ENCODE results near the gene RUFY2.

The RUFY2 gene

DNA sequence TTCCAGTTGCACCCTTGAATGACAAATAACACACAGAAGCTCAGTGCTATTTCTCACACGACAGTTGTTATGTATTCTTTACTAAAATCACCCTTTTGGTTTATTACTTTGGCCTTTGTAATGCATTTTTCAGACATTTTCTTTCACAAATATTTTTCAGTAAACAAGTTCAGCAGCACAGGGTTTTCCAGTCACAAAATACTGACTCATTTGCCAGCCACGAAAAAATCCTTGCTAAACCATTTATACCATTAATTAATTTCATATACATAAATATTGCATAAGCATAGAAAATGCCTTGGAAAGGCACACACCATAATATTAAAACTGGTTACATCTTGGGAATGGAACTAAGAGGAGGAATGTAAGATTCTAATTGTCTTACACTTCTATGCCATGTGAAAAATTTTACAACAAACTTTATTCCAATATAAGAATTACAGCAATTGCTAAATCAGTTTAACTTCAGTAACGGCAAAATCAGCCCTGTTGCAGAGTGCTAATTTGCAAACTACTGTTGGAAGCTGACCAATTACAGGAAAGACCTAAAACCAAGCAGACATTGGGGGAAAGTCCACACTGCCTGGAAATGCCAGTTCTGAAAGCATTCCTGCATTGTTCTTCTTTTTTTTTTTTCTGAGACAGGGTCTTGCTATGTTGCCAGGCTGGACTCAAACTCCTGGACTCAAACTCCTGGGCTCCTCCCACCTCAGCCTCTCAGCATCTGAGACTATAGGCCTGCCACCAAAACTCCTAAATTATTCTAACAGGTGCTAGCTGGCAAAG is 42.8 kb downstream of the RUFY2 start:
- DNase-seq (ENCODE audit: low spot score): no peak

DNA sequence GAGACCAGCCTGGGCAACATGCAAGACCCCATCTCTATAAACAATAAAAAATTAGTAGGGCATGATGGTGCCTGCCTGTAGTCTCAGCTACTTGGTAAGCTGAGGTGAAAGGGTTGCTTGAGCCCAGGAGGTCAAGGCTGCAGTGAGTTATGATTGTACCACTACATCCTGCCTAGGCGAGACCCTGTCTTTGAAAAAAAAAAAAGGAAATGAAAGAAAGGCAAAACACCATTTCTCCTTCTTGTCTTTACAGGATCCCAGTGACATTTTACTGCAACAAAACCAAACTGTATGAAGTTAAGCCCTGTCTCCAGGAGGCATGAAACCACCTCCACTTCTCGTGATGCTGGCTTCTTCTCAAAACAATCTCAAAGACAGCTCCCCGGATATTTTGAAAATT is 44.5 kb downstream of the RUFY2 start:
- no peak for DNase-seq (ENCODE audit: low spot score)

DNA sequence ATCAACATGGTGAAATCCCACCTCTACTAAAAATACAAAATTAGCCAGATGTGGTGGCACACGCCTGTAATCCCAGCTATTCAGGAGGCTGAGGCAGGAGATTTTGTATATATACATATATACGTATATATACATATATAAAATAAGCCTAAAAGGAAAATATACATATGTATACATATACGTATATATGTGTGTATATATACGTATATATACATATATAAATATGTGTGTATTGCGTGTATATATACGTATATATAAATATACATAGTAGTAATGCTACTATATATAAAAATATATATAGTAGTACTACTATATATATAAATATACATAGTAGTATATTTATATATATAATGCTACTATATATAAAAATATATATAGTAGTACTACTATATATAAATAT is 47.9 kb downstream of the RUFY2 start:
- DNase-seq (ENCODE audit: low spot score): no peak

DNA sequence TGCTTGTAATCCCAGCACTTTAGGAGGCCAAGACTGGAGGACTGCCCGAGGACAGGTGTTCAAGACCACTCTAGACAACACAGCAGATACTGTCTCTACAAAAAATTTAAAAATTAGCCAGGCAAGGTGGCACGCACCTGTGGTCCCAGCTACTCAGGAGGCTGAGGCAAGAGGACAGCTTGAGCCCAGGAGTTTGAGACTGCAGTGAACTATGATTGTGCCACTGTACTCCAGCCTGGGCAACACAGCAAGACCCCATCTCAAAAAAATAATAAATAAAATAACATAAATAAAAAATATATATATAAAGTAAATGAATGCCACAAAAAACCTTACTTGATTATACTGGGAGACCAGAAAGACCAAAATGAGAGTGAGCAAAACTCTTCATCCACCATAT is 53.5 kb downstream of the RUFY2 start:
- DNase-seq (ENCODE audit: low spot score): no peak

DNA sequence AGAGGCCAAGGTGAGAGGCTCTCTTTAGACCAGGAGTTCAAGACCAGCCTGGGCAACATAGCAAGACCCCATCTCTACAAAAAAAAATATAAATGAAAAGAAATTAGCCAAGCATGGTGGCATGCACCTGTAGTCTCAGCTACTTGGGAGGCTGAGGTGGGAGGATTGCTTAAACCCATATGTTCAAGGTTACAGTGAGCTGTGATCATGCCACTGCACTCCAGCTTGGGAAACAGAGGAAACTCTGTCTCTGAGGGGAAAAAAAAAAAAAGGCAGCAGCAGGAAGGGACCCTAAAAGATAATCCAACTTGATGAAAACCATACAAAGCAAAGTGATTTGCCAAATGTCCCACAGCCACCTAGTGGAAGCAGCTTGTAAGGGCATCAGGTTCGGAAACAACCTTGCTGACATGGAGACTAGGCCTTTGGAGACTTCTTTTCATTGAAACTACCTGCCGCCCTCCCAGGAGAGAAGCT is 58.8 kb downstream of the RUFY2 start:
- peak; percentile 68 for DNase-seq (ENCODE audit: low spot score)

DNA sequence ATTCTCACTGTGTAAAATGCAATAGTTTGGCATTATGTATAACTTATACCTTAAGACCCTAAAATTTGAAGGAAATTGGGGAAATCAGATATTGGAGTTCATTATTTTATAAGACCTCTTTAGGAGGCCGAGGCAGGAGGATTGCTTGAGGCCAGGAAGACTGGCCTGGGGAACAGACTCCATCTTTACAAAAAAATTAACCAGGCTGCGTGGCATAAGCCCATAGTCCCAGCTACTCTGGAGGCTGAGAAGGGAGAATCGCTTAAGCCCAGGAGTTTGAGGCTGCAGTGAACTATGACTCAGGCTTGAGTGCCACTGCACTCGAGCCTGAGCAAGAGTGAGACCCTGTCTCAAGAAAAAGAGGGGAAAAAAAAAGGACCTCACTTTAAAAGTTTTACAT is 60.3 kb downstream of the RUFY2 start:
- DNase-seq (ENCODE audit: low spot score): no peak

DNA sequence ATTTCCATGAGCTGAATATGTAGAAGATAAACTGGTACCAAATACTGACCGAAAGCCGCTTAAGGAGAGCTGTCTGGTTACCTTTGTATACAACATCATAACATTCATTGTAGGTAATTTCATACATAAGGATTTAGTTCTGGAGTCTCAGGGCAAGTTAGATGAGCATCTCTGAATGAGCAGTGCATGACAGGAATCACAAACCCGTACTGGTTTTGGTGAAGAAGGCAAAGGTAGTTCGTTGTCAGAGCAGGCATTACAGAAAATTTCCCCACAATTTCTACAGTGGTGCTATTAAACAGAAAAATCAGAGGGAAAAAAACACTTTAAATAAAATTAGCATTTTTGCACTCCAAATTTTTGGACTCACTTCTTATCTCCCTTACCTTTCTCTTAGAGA is 61.5 kb downstream of the RUFY2 start:
- no peak for DNase-seq (ENCODE audit: low spot score)

DNA sequence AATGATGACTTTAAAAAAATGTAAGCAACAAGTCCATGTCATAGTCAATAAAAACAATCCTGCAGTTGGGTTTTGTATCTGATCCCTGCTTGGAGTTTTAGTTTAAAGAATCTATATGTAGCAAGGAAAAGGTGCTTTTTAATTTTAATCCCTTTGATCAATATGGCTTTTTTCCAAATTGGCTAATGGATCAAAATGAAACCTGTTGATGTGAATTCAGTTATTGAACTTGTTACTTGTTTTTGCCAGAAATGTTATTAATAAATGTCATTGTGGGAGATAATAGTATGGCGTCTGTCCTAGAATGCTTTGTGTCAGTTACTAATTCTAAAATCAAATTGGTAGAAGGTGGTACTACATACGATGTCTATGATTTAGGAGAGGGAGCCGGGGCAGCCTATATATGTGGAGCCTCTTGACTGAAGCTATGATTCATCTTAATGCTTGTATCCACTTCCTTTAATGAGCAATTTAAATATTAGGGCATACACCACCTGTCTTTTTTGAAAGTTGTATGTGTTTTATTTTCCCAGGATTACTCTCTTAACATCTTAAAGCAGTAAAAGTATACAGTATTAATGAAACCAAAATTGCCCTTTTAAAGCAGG is 64.1 kb downstream of the RUFY2 start:
- no peak for DNase-seq (ENCODE audit: low spot score)

DNA sequence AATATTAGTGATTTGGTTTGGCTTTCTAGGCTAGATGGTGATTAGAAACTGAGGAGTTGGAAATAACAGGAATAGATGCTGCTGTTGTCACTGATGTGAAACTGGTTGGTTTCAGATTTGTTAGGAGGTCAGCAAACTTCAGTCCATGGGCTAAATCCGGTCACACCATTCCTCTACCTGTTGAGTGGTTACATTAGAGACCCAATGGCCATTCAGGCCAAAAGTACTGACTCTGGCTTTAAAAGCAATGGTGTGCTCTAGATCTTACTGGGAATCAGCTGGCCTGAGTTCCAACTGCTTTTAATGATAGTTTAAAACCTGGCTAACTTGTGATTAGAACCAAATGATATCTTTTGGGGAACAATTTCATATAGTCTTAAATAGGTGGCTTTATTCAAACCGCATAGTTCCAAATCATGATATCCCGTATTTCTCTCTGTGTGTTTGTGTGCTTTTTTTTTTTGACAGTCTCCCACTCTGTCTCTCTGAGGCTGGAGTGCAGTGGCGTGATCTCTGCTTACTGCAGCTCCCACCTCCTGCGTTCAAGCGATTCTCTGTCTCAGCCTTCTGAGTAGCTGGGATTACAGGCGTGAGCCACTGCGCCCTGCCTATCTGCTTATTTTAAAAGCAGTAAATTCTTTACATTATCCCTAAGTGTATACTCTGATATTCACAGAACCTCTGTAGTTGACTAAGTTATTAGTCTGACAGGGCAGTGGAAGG is 66.6 kb downstream of the RUFY2 start:
- no peak for DNase-seq (ENCODE audit: low spot score)

DNA sequence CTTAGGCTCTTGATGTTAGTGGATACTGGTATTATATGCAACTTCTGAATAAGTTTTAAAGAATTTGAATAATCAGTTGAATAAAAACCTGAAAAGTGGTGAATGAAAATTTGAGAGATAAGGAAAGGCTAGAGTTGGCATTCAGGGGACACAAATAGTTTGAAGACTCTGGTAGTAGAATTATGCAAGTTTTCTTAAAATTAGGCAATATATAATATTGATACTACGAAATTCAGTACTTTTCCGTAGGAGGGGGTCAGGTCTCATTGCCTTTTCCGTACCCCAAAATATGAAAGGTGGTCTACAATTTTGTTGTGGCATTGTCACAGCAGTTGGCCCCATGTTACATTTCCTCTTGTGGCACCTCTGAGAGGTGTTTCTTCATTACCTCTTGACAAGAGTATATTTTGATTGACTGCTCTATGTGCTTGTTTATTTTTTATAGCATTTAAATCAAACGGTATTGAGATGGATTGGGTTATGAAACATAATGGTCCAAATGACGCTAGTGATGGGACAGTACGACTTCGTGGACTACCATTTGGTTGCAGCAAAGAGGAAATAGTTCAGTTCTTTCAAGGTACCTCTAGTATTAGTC is 70.2 kb downstream of the RUFY2 start:
- DNase-seq (ENCODE audit: low spot score): no peak

DNA sequence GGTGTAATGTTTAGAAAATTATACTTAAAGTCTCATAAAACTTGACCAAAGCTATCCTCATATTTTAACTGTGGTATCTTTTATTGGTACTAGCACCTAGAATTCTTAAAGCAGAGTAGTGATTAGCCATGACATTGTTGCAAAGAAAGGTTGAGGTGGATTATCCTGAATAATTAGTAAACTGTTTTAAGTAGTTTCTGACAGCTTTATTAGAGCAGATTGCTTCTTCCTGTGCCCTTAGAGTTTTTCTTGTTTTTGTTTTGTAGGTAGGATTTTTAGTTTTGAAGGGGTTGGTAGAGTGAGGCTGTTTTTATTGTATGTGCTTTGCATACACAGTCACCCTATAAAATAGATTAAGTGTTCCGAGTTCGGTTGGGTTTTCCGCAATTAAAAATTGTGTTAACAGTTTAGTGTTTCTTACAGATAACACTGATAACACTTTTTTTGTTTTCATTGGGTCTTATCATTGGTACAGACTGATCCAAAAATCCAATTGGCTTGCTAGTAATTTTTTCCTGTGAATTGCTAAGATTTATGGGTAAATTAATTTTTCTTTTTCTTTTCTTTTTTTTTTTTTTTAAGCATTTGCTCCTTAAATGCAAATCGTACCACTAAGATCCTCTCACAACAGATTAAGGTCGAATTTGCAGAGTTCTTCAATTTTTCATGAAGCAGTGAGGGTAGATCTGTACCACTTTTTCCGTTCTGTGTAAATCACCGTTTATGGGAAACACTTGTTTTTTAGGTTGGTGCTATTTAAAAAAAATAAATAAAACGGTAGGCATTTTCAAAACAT is 72.2 kb downstream of the RUFY2 start:
- DNase-seq (ENCODE audit: low spot score): no peak

DNA sequence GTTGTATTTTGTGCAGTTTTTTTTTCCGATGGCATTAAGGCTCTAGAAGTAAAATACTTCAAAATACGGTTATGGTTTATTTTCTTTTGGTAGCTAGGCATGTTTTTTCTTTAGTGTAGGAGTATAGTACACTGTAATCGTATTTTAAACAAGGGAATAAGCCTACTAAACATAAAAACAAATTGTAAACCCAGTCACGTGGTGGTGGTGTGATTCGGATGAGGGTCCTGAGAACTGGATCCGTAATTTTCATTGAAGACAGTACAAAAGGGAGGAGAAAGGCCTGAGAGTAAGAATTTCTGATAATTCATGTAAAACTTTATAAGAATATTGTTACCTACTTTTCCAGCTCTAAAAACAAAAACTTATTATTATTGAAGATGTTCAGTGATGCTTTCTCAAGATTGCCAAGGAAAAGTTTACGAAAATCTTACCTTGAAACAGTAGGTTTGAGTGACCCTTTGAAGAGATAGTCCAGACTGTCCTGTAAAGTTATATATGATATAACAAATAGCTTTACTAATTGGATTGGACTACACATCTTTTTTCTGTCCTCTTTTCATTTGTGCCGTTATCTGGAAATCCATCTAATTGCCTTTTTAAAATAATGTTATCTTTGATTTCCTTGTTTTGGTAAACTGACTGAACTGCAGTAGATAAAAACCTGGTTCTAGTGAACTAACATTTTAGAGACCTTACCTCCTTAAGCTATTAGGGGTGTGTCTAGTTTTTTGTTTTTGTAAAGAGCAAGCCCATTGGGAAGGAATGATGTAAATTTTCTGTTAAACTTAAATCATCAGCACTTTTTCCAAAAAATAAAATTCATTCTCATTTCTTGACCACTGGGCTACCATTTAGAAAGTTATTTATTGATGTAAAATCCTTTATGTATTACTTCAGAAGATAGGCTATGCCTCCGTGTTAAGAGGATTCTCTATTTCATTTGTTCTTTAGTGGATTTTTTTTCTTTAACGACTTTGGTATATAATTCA is 73.3 kb downstream of the RUFY2 start:
- DNase-seq (ENCODE audit: low spot score): no peak

DNA sequence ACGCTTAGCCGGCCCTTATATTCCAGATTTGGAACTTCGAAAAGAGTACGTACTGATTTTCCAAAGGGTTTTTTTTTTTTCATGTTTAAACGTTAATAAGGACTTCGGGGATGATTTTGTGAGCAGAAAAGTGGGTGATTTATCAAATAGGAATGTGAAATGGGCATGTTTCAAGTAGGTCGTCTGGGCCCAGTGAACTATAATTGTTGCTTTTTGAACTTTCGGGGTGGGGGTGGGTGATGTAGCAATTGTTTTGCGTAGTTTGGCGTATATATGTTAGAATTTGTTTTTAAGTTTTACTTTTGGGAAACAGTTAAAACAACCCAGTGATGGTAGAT is 74.0 kb downstream of the RUFY2 start:
- DNase-seq (ENCODE audit: low spot score): peak; percentile 21

DNA sequence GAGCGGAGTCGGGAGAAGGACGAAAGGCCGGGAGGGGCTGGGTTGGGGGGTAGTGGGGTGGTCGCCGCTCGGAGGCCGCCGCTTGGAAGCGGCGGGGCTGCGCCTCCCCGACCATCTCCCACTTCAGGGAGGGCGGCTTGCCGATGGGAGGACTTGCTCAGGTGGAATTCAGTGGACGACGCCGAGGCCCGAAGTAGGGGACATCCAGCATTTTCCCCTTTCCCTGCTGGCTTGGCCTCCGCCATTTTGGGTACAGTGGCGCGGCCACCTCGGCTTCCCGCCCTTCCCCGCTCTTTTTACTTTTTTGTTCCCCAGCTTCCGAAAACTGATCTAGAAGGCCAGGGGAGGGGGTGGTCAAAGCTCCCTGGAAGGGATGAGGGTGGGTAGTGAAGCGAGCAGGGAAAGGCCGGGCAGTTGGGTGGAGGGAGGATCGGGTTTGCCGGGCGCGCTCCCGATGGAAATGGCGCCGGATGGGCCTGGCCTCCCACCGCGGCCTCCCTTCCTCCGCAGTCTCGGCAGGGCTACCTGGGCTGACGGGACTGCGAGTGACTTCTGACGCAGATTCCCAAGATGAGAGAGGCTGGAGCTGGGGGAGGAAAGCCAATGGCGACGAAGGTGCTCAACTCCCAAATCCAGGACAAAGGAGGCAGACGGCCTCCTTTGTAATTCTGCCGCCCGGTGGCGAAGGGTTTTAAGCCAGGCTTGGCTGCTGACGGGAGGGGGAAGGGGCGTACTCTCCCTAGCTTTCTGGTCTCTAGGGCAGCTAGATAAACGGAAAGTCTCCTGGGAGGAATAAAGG is 74.6 kb downstream of the RUFY2 start, which contains the start of gene PBLD:
PBLD (minus strand) TSS at position 670 of the 799 bp plus-strand sequence. CDS start 26,084 bp downstream, outside the sequence.
- DNase-seq (ENCODE audit: low spot score): peak; percentile 64

DNA sequence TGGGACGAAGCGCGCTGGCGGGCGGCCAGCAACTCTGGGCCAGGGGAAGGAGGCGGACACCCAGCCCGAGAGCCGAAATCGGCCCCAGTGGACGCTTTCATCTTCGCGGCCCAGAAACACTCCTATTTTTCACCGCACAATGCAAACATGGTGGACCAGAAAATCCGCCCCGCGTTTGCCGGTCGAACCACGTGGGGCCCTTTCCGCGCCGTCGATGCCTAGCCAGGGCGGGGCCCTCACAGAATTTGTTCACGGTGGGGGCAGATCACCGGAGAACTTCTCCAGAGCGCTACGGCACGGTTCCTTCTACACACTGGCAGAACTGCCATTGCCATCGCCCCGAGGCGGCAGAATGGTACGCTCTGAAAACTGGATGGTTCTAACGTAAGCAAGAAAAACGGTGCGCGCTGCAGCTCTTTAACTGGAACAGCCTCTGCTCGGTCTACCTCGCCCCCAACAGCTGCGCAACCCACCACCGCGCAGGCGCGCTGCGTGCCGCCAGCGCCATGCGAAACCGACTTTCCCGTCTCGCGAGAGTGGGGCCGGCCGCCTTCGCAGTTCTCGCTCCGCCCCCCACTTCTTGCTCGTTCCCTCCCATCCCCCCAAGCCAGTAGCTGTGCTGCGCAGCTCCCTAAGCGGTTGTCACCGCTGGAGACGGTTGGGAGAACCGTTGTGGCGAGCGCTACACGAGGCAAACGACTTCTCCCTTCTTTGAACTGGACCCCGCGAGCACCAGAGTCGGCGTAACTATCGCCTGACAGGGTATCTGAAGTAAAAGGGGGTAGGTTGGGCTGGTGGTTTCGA is 75.4 kb downstream of the RUFY2 start, which contains the start of gene HNRNPH3:
HNRNPH3 (plus strand) TSS at position 610 of the 804 bp plus-strand sequence. CDS start 5,158 bp downstream, outside the sequence.
- DNase-seq (ENCODE audit: low spot score): peak; percentile 97

DNA sequence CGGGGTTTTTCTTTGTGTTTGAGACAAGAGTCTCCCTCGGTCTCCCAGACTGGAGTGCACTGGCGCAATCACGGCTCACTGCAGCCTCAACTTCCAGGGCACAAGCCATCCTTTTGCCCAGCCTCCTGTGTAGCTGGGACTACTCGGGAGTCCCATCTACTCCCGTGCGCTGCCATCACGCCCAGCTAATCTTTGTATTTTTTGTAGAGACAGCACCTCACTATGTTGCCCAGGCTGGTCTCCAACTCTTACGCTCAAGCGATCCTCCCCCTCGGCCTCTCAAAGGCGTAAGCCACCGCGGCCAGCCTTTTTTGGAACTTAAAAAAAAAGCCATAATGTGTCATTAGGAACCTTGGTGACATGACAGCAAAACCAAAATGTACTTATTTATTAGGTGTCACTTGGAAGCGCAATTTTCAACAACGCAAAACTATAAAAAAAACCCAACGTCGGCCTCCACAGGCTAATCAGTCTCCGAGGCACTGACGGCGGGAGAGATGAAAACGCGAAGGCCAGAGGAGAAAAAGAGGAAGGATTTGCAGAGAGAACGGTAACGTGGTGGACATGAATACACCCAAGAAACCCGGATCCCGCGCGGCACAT is 76.1 kb downstream of the RUFY2 start:
- no peak for DNase-seq (ENCODE audit: low spot score)

DNA sequence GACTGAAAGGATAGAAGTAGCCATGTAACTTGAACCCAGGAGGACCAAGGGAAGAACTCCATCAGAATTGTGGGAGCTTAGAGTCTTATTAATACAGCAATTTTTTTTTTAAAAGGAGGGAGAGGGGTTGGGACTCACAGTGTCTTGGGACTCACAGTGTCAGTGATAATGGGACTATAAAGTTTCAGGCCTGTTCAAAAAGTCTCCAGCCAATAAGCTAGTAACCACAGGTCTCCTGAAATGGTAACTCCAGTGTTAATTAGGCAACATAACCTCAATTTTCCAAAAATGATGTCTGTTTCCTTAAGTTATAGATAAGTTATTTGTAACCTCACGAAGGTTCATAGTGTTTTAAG is 77.6 kb downstream of the RUFY2 start:
- DNase-seq (ENCODE audit: low spot score): no peak

Data from AG20443 (cell line).